Esophagus muscularis mucosa (tissue), 4 donors: ENCODE data around the gene TAF6L. TPM values are rescaled to one million over a fixed set of nuclear protein-coding genes. Genes with fewer than 3 reads are reported as not detected.

Source experiments
- DNase-seq: peaks from one replicate; pipeline ENCODE4 v3.0.0-alpha.2; 2017; ENCODE audit errors: extremely low spot score
- H3K27ac ChIP-seq, 4 donors: fragments of 200-600 bp; sonication (generic); replicated peaks in 1 of 4; 1 replicate in 3 of 4; 2 replicates in 1 of 4; pipeline ENCODE4 v1.5.1; 2016 to 2019; ENCODE audit warnings: mild to moderate bottlenecking in 1 of 4
- H3K27me3 ChIP-seq, 4 donors: fragments of 200-600 bp; sonication (generic); one replicate each; pipeline versions ENCODE4 v1.5.1 to v1.6.0; 2016 to 2019
- H3K36me3 ChIP-seq, 4 donors: fragments of 200-600 bp; sonication (generic); one replicate each; pipeline ENCODE4 v1.5.1; 2016 to 2019
- H3K4me1 ChIP-seq, 4 donors: fragments of 200-600 bp; sonication (generic); one replicate each; pipeline ENCODE4 v1.5.1; 2016 to 2019
- H3K4me3 ChIP-seq, 4 donors: fragments of 200-600 bp; sonication (generic); 1 replicate in 2 of 4; 2 replicates in 2 of 4; pipeline ENCODE4 v1.5.1; 2016 to 2019; ENCODE audit warnings: mild to moderate bottlenecking in 4 of 4, moderate library complexity in 1 of 4
- H3K9me3 ChIP-seq, 4 donors: fragments of 200-600 bp; sonication (generic); 1 replicate in 3 of 4; 2 replicates in 1 of 4; pipeline ENCODE4 v1.5.1; 2016 to 2019
- CTCF ChIP-seq, 3 experiments: fragments of 200-600 bp in 2 of 3; fragments of 450-650 bp in 1 of 3; sonication (generic) in 2 of 3; IDR thresholded peaks; one replicate each; pipeline ENCODE4 v1.5.1; 2017 to 2019; ENCODE audit warnings: antibody characterized with exemption in 3 of 3, mild to moderate bottlenecking in 2 of 3, moderate library complexity in 1 of 3
- EP300 ChIP-seq: sonication (generic); formaldehyde crosslinking; IDR thresholded peaks from one replicate; pipeline ENCODE4 v1.6.1; 2017; ENCODE audit warnings: antibody characterized with exemption
- POLR2A ChIP-seq: fragments of 450-650 bp; IDR thresholded peaks from one replicate; pipeline ENCODE4 v1.6.1; 2017; ENCODE audit warnings: antibody characterized with exemption, moderate library complexity, mild to moderate bottlenecking, low read depth
- POLR2AphosphoS5 ChIP-seq, 2 donors: sonication (generic); formaldehyde crosslinking; IDR thresholded peaks; one replicate each; pipeline ENCODE4 v1.6.1; 2017; ENCODE audit warnings: antibody characterized with exemption in 2 of 2
- WGBS: methylation state at CpG from one replicate; pipeline ENCODE4 v1.1.5; 2018; 5-methylcytosine and 5-hydroxymethylcytosine counted together
- intact Hi-C: fragments of 100-400 bp; cut with DNase I; formaldehyde crosslinking; loops from one replicate; pipeline ENCODE4 v1.15.1; 2023
- total RNA-seq, 4 donors: library from RNA; depleted of rRNA; stranded (reverse); fragments of >200 nt; gene quantifications; one replicate each; pipeline versions ENCODE4 v1.1.0 to v1.2.1, GENCODE V29; 2016

TAF6L gene
- total RNA-seq, 4 donors from 2014 or later = 12.0 to 27.2 (median 14.6) TPM

DNA sequence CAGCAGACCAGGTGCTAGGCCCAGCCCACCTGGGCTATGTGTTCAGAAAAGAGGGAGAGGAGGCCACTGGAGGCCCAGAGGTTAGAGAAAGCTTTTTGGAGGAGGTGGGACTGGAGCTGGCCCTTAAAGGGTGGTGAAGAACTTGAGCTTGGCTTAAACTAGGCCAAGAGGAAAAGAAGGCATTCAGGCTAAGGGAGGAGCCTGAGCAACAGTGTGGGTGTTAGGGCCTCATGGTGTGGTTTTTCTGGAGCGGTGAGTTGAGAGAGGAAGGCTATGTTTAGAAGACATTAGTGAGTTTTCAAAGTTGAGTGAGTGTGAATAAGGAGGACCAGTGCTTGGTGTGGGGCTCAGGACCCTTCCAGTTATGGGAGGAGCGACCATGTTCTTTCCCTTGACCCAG is 6.2 kb downstream of the TAF6L start:
- H3K9me3 ChIP-seq = no peaks in the 10 kb centered on the region
- peaks cover 14 to 65% (median 62%) of the 10 kb centered on the region in 4 donors for H3K36me3 ChIP-seq
- TF ChIP-seq CTCF (IDR thresholded peaks at IDR 0.05) (no peak), EP300 (no peak), POLR2AphosphoS5 (IDR thresholded peaks at IDR 0.05) (no peak), POLR2A (no peak)
- no peak overlapping the region for H3K4me3 ChIP-seq
- peaks cover under 1 to 6% (median 2%) of the 10 kb centered on the region in 4 donors for H3K4me1 ChIP-seq
- no peak for DNase-seq
- H3K27ac ChIP-seq = no peak overlapping the region
- intact Hi-C loops = no loop called here
- WGBS = 79% methylated on average over 2 of the region's 2 CpGs
- H3K27me3 ChIP-seq = no peaks in the 10 kb centered on the region

GRCh38 chr11:62778441-62778840 is 7.2 kb downstream of the TAF6L start:
- DNase-seq = no peak
- TF ChIP-seq EP300 (no peak), CTCF (IDR thresholded peaks at IDR 0.05) (no peak), POLR2AphosphoS5 (IDR thresholded peaks at IDR 0.05) (no peak), POLR2A (no peak)
- WGBS = 100% methylated on average over 2 of the region's 3 CpGs
- intact Hi-C loops = no loop called here
- Histone ChIP-seq H3K27me3 (no peaks in the 10 kb centered on the region), H3K36me3 (peaks cover 14 to 74% (median 70%) of the 10 kb centered on the region in 4 donors), H3K4me1 (no peaks in the 10 kb centered on the region), H3K4me3 (no peak overlapping the region), H3K9me3 (no peaks in the 10 kb centered on the region), H3K27ac (no peak overlapping the region)

- no peak for DNase-seq
- 94% methylated on average over 7 of the region's 7 CpGs for WGBS
- no peaks in the 10 kb centered on the region for H3K9me3 ChIP-seq
- intact Hi-C loops = no loop called here
- peaks cover 0 to 56% (median 46%) of the 10 kb centered on the region in 4 donors for H3K36me3 ChIP-seq
- no peak overlapping the region for H3K4me3 ChIP-seq
- TF ChIP-seq POLR2AphosphoS5 (IDR thresholded peaks at IDR 0.05) = no peak
- TF ChIP-seq CTCF (IDR thresholded peaks at IDR 0.05) = no peak
- TF ChIP-seq EP300 = no peak
- TF ChIP-seq POLR2A = no peak
- H3K27me3 ChIP-seq = no peaks in the 10 kb centered on the region
- no peak overlapping the region for H3K27ac ChIP-seq
- H3K4me1 ChIP-seq = peaks cover 11 to 15% (median 12%) of the 10 kb centered on the region in 4 donors
Measured at GRCh38 chr11:62782753-62783152, 11.6 kb downstream of the TAF6L start.

DNA sequence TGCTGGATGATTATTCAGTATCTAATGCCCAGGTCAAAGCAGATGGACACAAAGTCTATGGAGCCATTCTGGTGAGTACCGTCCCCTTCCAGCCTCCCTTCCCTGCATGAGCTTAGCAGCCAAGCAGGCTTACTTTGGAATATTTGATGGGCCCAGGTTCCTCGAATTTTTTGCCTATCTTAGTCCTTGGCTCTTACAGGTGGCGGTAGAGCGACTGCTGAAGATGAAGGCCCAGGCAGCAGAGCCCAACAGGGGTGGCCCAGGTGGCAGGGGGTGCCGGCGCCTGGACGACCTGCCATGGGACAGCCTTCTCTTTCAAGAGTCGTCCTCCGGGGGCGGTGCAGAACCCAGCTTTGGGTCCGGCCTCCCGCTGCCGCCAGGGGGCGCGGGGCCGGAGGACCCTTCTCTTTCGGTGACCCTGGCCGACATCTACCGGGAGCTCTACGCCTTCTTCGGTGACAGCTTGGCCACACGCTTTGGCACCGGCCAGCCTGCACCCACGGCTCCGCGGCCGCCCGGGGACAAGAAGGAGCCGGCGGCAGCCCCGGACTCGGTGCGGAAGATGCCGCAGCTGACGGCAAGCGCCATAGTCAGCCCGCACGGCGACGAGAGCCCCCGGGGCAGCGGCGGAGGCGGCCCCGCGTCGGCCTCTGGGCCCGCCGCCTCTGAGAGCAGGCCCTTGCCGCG is 15.3 kb downstream of the TAF6L start:
- WGBS = 3% methylated on average over 16 of the region's 51 CpGs

More for the DNA sequence above, 15.3 kb downstream of the TAF6L start:
- intact Hi-C loops = loop anchor here (1.0 kb wide), 1 partner anchor 76 kb away; no protein-coding TSS in a partner anchor
- peak in 1 of 2 donors; percentile 80 for TF ChIP-seq POLR2AphosphoS5 (IDR thresholded peaks at IDR 0.05)
- no peak for TF ChIP-seq EP300
- TF ChIP-seq CTCF (IDR thresholded peaks at IDR 0.05) = peak; percentile 91 to 93 (median 92)
- TF ChIP-seq POLR2A = no peak
- H3K4me1 ChIP-seq = peaks cover 41 to 52% (median 48%) of the 10 kb centered on the region in 4 donors
- peak overlapping the region; percentile 71 to 100 (median 88) for H3K4me3 ChIP-seq
- no peaks in the 10 kb centered on the region for H3K27me3 ChIP-seq
- peak; percentile 98 for DNase-seq
- H3K9me3 ChIP-seq = no peaks in the 10 kb centered on the region
- H3K36me3 ChIP-seq = peaks cover 0 to 46% (median 37%) of the 10 kb centered on the region in 4 donors
- peak overlapping the region; percentile 94 to 98 (median 98) for H3K27ac ChIP-seq
